HFF-Myc (cell line): ENCODE results near the gene TRIO.

Source experiments
- DNase-seq: peaks from one replicate; pipeline ENCODE4 v3.0.0-alpha.2; 2011; ENCODE audit warnings: low read depth; ENCODE audit errors: extremely low read depth
- H3K4me3 ChIP-seq: replicated peaks from 2 replicates; pipeline ENCODE4 v1.5.1; 2011; ENCODE audit warnings: low read depth, mild to moderate bottlenecking, control low read depth, low read length
- TF ChIP-seq, protein P1 (sequence below): IDR thresholded peaks from 2 replicates; pipeline ENCODE4 v1.5.1; 2012; ENCODE audit warnings: mild to moderate bottlenecking, low read depth, low read length, control low read depth; ENCODE audit errors: missing control alignments

Gene TRIO

GRCh38 chr5:14231890-14232289, 88.7 kb downstream of the TRIO start:
- TF ChIP-seq, protein P1, sequence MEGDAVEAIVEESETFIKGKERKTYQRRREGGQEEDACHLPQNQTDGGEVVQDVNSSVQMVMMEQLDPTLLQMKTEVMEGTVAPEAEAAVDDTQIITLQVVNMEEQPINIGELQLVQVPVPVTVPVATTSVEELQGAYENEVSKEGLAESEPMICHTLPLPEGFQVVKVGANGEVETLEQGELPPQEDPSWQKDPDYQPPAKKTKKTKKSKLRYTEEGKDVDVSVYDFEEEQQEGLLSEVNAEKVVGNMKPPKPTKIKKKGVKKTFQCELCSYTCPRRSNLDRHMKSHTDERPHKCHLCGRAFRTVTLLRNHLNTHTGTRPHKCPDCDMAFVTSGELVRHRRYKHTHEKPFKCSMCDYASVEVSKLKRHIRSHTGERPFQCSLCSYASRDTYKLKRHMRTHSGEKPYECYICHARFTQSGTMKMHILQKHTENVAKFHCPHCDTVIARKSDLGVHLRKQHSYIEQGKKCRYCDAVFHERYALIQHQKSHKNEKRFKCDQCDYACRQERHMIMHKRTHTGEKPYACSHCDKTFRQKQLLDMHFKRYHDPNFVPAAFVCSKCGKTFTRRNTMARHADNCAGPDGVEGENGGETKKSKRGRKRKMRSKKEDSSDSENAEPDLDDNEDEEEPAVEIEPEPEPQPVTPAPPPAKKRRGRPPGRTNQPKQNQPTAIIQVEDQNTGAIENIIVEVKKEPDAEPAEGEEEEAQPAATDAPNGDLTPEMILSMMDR: no peak
- no peak for DNase-seq
- H3K4me3 ChIP-seq: no peak overlapping the region

- DNase-seq: no peak
- no peak overlapping the region for H3K4me3 ChIP-seq
- TF ChIP-seq, protein P1: no peak
Measured at GRCh38 chr5:14234204-14234603, 91.1 kb downstream of the TRIO start.

DNA sequence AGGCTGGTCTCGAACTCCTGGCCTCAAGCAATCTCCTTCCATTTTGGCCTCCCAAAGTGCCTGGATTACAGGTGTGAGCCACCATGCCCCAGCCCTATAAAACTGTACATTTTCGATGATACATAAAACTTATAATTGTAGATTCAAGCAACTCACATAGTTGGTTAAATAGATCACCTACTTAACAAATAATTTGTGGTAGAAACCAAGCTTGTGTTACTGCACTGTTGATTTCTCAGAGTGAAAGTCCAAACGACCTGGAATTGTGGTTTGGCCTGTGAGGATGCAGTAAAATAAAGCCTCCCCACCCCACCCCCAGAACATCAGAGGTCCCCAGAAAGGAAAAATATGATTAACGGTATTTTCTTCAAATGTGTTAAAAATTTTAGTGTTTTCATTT, 92.7 kb downstream of the TRIO start:
- TF ChIP-seq, protein P1: no peak
- H3K4me3 ChIP-seq: no peak overlapping the region
- no peak for DNase-seq

DNA sequence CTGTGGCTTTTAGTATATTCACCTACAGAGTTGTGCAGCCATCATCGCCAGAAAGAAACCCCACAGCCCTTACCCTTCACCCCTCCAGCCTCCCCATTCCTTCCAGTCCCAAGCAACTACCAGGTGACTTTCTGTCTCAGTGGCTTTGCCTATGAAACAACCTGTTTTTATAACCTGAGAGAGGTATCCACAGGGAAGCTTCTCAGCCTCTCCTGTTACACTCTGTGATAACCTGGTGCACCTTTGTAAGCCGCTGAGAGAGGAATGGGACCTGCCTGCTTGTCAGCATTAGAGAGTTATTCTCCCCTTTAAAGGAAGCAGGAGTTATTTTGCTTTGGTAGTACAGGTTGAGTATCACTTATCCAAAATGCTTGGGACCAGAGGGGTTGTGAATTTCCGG, 93.6 kb downstream of the TRIO start:
- H3K4me3 ChIP-seq: no peak overlapping the region
- no peak for DNase-seq
- TF ChIP-seq, protein P1: no peak

GRCh38 chr5:14237317-14238086, 94.4 kb downstream of the TRIO start:
- TF ChIP-seq, protein P1: no peak
- H3K4me3 ChIP-seq: no peak overlapping the region
- DNase-seq: no peak

DNA sequence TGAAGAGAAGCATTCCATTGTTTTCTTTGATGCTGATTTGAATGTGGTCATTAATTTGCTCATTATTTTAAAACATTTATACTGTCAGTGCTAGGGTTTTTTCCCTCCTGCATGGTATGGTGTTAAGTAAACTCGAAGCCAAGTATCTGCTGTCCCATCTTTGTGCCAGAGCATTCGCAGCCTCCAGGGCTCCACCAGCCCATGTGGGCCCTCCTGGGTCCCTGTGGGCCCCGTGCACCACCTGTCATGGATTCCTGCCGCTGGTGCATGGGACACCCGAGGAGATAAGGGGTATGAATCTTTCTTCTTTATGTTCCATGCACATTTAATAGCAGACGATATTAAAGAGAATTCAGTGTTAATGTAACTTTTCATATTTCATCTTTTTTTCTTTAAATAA, 95.1 kb downstream of the TRIO start:
- TF ChIP-seq, protein P1: no peak
- DNase-seq: no peak
- H3K4me3 ChIP-seq: no peak overlapping the region

GRCh38 chr5:14239404-14239803, 96.3 kb downstream of the TRIO start:
- H3K4me3 ChIP-seq: no peak overlapping the region
- no peak for DNase-seq
- TF ChIP-seq, protein P1: no peak
